Endothelial cell of umbilical vein (primary cell): ENCODE data around the gene MEGF11.

ENCODE experiments used
- EZH2 ChIP-seq: IDR thresholded peaks from 2 replicates; pipeline ENCODE4 v1.6.1; 2012; ENCODE audit warnings: borderline replicate concordance, low read depth, mild to moderate bottlenecking, moderate library complexity, low read length, inconsistent platforms; ENCODE audit not compliant: severe bottlenecking
- MYC ChIP-seq: IDR thresholded peaks from one replicate; pipeline ENCODE4 v1.6.1; 2011; ENCODE audit warnings: mild to moderate bottlenecking, low read depth, low read length
- POLR2A ChIP-seq: IDR thresholded peaks from 2 replicates; pipeline ENCODE4 v1.6.1; 2012; ENCODE audit warnings: low read depth, mild to moderate bottlenecking, control low read depth, low read length
- POLR2AphosphoS5 ChIP-seq: IDR thresholded peaks from 2 replicates; pipeline ENCODE4 v1.6.1; 2012; ENCODE audit warnings: low read depth, mild to moderate bottlenecking, control low read depth, low read length, moderate library complexity; ENCODE audit not compliant: insufficient read depth
- TF ChIP-seq, protein P1 (sequence below), 2 donors: IDR thresholded peaks; 1 replicate in 1 of 2; 2 replicates in 1 of 2; pipeline ENCODE4 v1.5.1; 2011; ENCODE audit warnings: low read length in 2 of 2, mild to moderate bottlenecking in 2 of 2, moderate library complexity in 2 of 2, control low read depth in 1 of 2, inconsistent platforms in 1 of 2, low read depth in 1 of 2; ENCODE audit not compliant: insufficient read depth in 1 of 2; ENCODE audit errors: extremely low read depth in 1 of 2

- no peak for TF ChIP-seq POLR2AphosphoS5
- no peak for TF ChIP-seq POLR2A
- TF ChIP-seq, protein P1, sequence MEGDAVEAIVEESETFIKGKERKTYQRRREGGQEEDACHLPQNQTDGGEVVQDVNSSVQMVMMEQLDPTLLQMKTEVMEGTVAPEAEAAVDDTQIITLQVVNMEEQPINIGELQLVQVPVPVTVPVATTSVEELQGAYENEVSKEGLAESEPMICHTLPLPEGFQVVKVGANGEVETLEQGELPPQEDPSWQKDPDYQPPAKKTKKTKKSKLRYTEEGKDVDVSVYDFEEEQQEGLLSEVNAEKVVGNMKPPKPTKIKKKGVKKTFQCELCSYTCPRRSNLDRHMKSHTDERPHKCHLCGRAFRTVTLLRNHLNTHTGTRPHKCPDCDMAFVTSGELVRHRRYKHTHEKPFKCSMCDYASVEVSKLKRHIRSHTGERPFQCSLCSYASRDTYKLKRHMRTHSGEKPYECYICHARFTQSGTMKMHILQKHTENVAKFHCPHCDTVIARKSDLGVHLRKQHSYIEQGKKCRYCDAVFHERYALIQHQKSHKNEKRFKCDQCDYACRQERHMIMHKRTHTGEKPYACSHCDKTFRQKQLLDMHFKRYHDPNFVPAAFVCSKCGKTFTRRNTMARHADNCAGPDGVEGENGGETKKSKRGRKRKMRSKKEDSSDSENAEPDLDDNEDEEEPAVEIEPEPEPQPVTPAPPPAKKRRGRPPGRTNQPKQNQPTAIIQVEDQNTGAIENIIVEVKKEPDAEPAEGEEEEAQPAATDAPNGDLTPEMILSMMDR (IDR thresholded peaks at IDR 0.05; ENCODE audit: extremely low read depth in 1 of 2, insufficient read depth in 1 of 2, low read depth in 1 of 2, low read length in 2 of 2): no peak
- no peak for TF ChIP-seq EZH2
- TF ChIP-seq MYC: no peak
Measured at GRCh38 chr15:66254951-66255676, 1.6 kb upstream of the MEGF11 start.
